Choroid plexus epithelial cell (primary cell): ENCODE data around the gene CALML3.

ENCODE experiments used
- DNase-seq: peaks from one replicate; pipeline ENCODE4 v3.0.0-alpha.2; 2010; ENCODE audit warnings: low read depth
- H3K4me3 ChIP-seq: 2 replicates; pipeline ENCODE4 v1.5.1; 2011; ENCODE audit warnings: low read depth, mild to moderate bottlenecking, control low read depth, low read length, moderate library complexity
- CTCF ChIP-seq: conservative IDR thresholded peaks from 2 replicates; pipeline ENCODE4 v1.5.1; 2011; ENCODE audit warnings: low read depth, mild to moderate bottlenecking, control low read depth, inconsistent platforms, low read length, moderate library complexity

CALML3 gene

GRCh38 chr10:5492929-5493576, 31.7 kb upstream of the CALML3 start:
- no peak for DNase-seq
- no peak for TF ChIP-seq CTCF
- H3K4me3 ChIP-seq, result no peak overlapping the region

- TF ChIP-seq CTCF, result no peak
- H3K4me3 ChIP-seq, result no peak overlapping the region
These were observed 31.1 kb upstream of the CALML3 start for GRCh38 chr10:5493691-5494090.

GRCh38 chr10:5494611-5495010, 30.1 kb upstream of the CALML3 start:
- H3K4me3 ChIP-seq, result no peak overlapping the region
- TF ChIP-seq CTCF, result no peak
- DNase-seq, result no peak

More at GRCh38 chr10:5493691-5494090, 31.1 kb upstream of the CALML3 start:
- no peak for DNase-seq

GRCh38 chr10:5496261-5497250, 28.2 kb upstream of the CALML3 start:
- no peak for TF ChIP-seq CTCF

GRCh38 chr10:5497289-5497688, 27.5 kb upstream of the CALML3 start:
- no peak for TF ChIP-seq CTCF
- no peak overlapping the region for H3K4me3 ChIP-seq

More at GRCh38 chr10:5496261-5497250, 28.2 kb upstream of the CALML3 start:
- DNase-seq, result no peak
- H3K4me3 ChIP-seq, result no peak overlapping the region

GRCh38 chr10:5497948-5498730, 26.6 kb upstream of the CALML3 start:
- DNase-seq, result no peak
- no peak overlapping the region for H3K4me3 ChIP-seq
- no peak for TF ChIP-seq CTCF

More at GRCh38 chr10:5497289-5497688, 27.5 kb upstream of the CALML3 start:
- no peak for DNase-seq
